ENCODE data around the gene CELF2. TPM values are rescaled to one million over a fixed set of nuclear protein-coding genes. Genes with fewer than 3 reads are reported as not detected.

CELF2 gene
- total and polyA plus RNA-seq, 2 of the 4 experiments (the other 2 are of a cell fraction) = 3.5 to 6.6 TPM

DNA sequence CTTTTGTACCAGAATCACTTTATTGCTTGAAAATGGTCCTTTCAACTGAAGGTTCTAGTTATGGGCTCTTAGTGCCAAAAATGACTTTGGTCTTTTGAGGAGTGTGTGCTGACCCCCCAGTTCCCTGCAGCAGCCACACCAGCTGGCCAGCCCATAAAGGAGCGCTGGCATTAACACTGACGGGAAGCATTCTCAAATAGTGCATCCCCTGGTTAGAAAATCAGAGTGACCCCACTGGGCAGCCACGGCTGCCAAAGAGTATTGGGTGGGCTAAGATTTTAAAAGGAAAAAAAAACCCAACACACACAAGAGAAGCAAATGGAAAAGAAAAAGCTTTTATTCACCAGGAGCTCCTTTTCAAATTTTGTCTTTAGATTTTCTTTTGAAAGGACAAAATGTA, 199.8 kb downstream of the CELF2 start:
- BruUV-seq (replicated peaks) = no TSS peak

More for the DNA sequence above, 199.8 kb downstream of the CELF2 start:
- Histone ChIP-seq H2BK20ac (ENCODE audit: low read depth, low read length) (no peak overlapping the region), H3K4me1 (ENCODE audit: control insufficient read depth, insufficient read depth, low read length) (no peaks in the 10 kb centered on the region), H3K23ac (ENCODE audit: low read depth, low read length) (no peak overlapping the region), H2AK9ac (replicated peaks; ENCODE audit: low read depth, low read length, poor library complexity) (no peak overlapping the region), H3K9me3 (ENCODE audit: control insufficient read depth, insufficient read depth, low read length) (no peaks in the 10 kb centered on the region; the same call in 1 of the 2 replicates), H3K27ac (ENCODE audit: insufficient read depth, low read length) (no peak overlapping the region), H2BK120ac (ENCODE audit: low read depth, low read length) (no peak overlapping the region), H3K9me1 (ENCODE audit: insufficient read depth, low read length) (no peaks in the 10 kb centered on the region), H3K56ac (ENCODE audit: extremely low read depth, insufficient read depth, low read length) (no peak overlapping the region), H3K14ac (replicated peaks; ENCODE audit: low read depth, low read length) (no peak overlapping the region), H3K4me3 (ENCODE audit: insufficient read depth, low read depth, low read length) (no peak overlapping the region), H2BK15ac (ENCODE audit: low read depth, low read length) (no peak overlapping the region), H4K91ac (ENCODE audit: insufficient read depth, low read depth, low read length) (no peak overlapping the region), H3K27me3 (ENCODE audit: control insufficient read depth, insufficient read depth, low read length) (no peaks in the 10 kb centered on the region), H3K18ac (ENCODE audit: low read depth, low read length) (no peak overlapping the region), H2AFZ (replicated peaks; ENCODE audit: low read length, poor library complexity) (no peak overlapping the region), H4K5ac (ENCODE audit: low read depth, low read length) (no peak overlapping the region), H3K79me1 (ENCODE audit: low read depth in 1 of 2, low read length in 2 of 2) (no peaks in the 10 kb centered on the region), H4K20me1 (ENCODE audit: insufficient read depth, low read length) (no peaks in the 10 kb centered on the region), H2BK5ac (ENCODE audit: low read depth, low read length, poor library complexity, severe bottlenecking) (no peak overlapping the region), H3K4me2 (ENCODE audit: low read depth, low read length) (no peak overlapping the region), H4K8ac (ENCODE audit: low read depth in 2 of 2, low read length in 2 of 2) (no peak overlapping the region), H3K36me3 (ENCODE audit: control insufficient read depth, insufficient read depth, low read length) (no peaks in the 10 kb centered on the region), H3K9ac (ENCODE audit: low read depth, low read length) (no peak overlapping the region), H3K4ac (ENCODE audit: low read depth, low read length) (no peak overlapping the region), H2AK5ac (ENCODE audit: low read depth, low read length) (no peak overlapping the region)
- intact Hi-C loops (cut with micrococcal nuclease) (no loop called here), in situ Hi-C loops (cut with MboI; ENCODE audit: low sequenced_read_pairs) (no loop called here), dilution Hi-C loops (cut with HindIII; ENCODE audit: low sequenced_read_pairs, unreplicated experiment) (no loop called here)
- POLR2A ChIA-PET (ENCODE audit: unreplicated experiment) = no interaction called here
- DNase-seq = no peak
- TF ChIP-seq RAD21 (IDR thresholded peaks at IDR 0.05; ENCODE audit: low read length) (no peak), CHD1 (IDR thresholded peaks at IDR 0.05; ENCODE audit: low read depth, low read length) (no peak)
- CTCF ChIA-PET = no interaction called here
- no CpG with 5 or more reads among the region's 3 CpGs for WGBS, 2 experiments (ENCODE audit: extremely low coverage in 2 of 2, insufficient read length in 1 of 2)
- no peak for ATAC-seq (ENCODE audit: low read depth)
